HEK293T (cell line): ENCODE results near the gene CLK2.

ENCODE experiments used
- CTCF ChIA-PET: fragments of 350-600 bp; formaldehyde crosslinking; extraction: SDS; loops from one replicate; lab custom pipeline; 2021; ENCODE audit warnings: antibody characterized with exemption, inconsistent platforms; lab: Yijun Ruan, JAX
- POLR2A ChIA-PET: fragments of 350-600 bp; formaldehyde crosslinking; extraction: SDS; loops from one replicate; lab custom pipeline; 2020; ENCODE audit warnings: antibody characterized with exemption, inconsistent platforms; lab: Yijun Ruan, JAX
- DNase-seq: peaks from one replicate; pipeline ENCODE4 v3.0.0; 2012; ENCODE audit warnings: mixed read lengths; ENCODE audit errors: extremely low spot score
- ARNT ChIP-seq: fragments of 450-650 bp; IDR thresholded peaks from 2 replicates; pipeline ENCODE4 v1.6.1; 2017; ENCODE audit warnings: mild to moderate bottlenecking
- BHLHE40 ChIP-seq: fragments of 450-650 bp; IDR thresholded peaks from 2 replicates; pipeline ENCODE4 v1.6.1; 2016; ENCODE audit warnings: mild to moderate bottlenecking, moderate library complexity, borderline replicate concordance
- CTBP1 ChIP-seq: fragments of 450-650 bp; IDR thresholded peaks from 2 replicates; pipeline ENCODE4 v1.6.1; 2016; ENCODE audit warnings: borderline replicate concordance
- ELF4 ChIP-seq: fragments of 450-650 bp; IDR thresholded peaks from 2 replicates; pipeline ENCODE4 v1.6.1; 2017; ENCODE audit warnings: antibody characterized with exemption
- FOXA1 ChIP-seq: fragments of 450-650 bp; IDR thresholded peaks from 2 replicates; pipeline ENCODE4 v1.6.1; 2016; ENCODE audit warnings: mild to moderate bottlenecking
- FOXK2 ChIP-seq: fragments of 450-650 bp; IDR thresholded peaks from 2 replicates; pipeline ENCODE4 v1.6.1; 2016; ENCODE audit warnings: mild to moderate bottlenecking
- FOXM1 ChIP-seq: fragments of 450-650 bp; IDR thresholded peaks from 2 replicates; pipeline ENCODE4 v1.6.1; 2017; ENCODE audit warnings: mild to moderate bottlenecking, borderline replicate concordance
- HDGF ChIP-seq: fragments of 450-650 bp; IDR thresholded peaks from 2 replicates; pipeline ENCODE4 v1.6.1; 2017; ENCODE audit warnings: antibody characterized with exemption, borderline replicate concordance
- L3MBTL2 ChIP-seq: fragments of 450-650 bp; conservative IDR thresholded peaks from 2 replicates; pipeline ENCODE4 v1.6.1; 2016; ENCODE audit warnings: mild to moderate bottlenecking
- LEF1 ChIP-seq: fragments of 450-650 bp; IDR thresholded peaks from 2 replicates; pipeline ENCODE4 v1.6.1; 2017; ENCODE audit warnings: mild to moderate bottlenecking, borderline replicate concordance
- NFRKB ChIP-seq: fragments of 450-650 bp; IDR thresholded peaks from 2 replicates; pipeline ENCODE4 v1.6.1; 2016; ENCODE audit warnings: mild to moderate bottlenecking, moderate library complexity
- SP1 ChIP-seq: fragments of 450-650 bp; IDR thresholded peaks from 2 replicates; pipeline ENCODE4 v1.6.1; 2017
- SUZ12 ChIP-seq: fragments of 450-650 bp; IDR thresholded peaks from 2 replicates; pipeline ENCODE4 v1.6.1; 2016; ENCODE audit warnings: mild to moderate bottlenecking
- TARDBP ChIP-seq: fragments of 450-650 bp; IDR thresholded peaks from 2 replicates; pipeline ENCODE4 v1.6.1; 2016
- ZNF384 ChIP-seq: fragments of 450-650 bp; IDR thresholded peaks from 2 replicates; pipeline ENCODE4 v1.6.1; 2016
- TF ChIP-seq, protein P1 (sequence below): fragments of 450-650 bp; IDR thresholded peaks from 2 replicates; pipeline ENCODE4 v1.6.1; 2016

CLK2 gene

DNA sequence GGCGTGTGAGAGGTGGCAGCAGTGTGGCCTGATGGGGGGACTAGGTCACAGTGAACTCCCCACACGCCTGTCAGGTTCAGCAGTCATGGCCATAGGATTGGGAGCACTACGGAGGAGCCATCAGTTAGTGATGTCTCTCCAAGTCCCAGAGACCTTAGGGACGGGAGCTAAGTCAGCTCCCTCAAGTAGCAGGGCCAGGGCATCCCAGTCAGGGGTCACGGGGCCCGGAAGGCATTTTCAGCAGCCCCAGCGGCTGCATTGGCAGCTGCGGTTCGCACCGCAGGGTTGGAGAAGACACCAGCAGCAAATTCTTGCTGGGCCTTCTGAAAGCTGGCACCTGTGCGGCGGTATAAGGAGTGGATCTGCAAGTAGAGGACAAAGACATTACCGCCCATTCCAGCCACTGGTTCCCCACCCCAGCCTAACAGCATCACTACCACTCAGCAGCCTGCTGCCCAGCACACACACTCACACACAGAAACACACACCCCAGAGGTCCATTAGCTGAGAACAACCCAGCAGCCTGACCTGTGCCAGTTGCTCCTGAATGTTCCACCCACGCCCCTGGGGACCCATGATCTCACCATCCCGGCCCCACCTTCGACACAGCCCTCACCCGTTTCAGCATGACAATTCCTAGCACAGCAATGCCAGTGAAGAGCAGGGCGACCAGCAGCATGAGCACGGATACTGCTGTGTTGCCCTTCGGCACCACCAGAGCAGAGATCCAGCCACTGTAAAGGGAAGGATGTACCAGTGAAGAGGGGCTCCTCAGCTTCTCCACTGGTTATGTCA, 17.0 kb downstream of the CLK2 start:
- TF ChIP-seq ZNF384 = no peak
- 0 out of 2 replicates have a peak, but pooled peaks have one; percentile 19 for TF ChIP-seq HDGF
- TF ChIP-seq SP1 = no peak
- TF ChIP-seq BHLHE40 = no peak
- DNase-seq = no peak
- ChIA-PET POLR2A (interaction anchor here (1.1 to 4.1 kb wide), 6 partner anchors 10 to 67 kb away, joined by 4 to 35 read pairs (median 18); partner anchors contain the start of gene CLK2), CTCF (no interaction called here)

DNA sequence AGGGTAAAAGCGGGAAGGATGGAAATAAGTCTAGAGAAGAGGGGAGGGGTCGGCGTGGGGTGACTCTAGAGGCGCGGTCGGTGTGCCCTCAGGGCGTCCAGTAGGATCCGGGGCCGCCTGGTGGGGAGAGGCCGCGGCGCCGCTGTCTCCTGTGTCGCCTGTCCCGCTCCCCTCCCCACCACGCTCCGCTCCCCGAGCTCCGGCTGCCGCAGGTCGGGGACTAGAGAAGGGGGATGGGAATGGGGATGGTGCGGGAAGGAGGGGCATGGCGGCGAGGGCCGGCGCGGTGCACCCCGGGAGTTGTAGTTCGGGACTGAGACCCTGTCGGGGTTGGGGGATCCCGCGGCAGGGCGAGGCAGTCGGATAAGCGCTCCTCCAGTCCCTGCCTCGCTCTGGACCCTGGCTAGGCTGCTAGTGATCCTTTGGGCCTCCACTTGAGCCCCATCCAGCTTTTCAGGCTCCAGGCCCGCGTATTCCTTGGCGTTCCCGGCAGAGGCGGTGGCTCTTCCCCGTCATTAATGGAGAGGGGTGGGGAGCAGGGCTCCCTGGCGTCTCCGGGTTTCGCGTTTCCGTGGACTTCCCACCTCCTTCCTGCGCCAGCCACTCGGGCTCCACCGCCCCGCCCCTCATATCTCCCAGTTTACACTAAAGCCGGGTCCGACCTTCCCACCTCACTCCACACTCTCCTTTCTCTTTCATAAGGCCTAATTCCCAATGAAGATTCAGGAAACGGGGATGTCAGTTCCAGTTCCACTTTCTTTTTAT, 17.9 kb downstream of the CLK2 start, which contains the start of gene ENTREP3:
Gene ENTREP3, minus strand, starts transcription at position 241 of the 765 bp plus-strand sequence. CDS start 606 bp downstream, outside the sequence.
- ChIA-PET CTCF (interaction anchor here (0.6 kb wide), 1 partner anchor 15 kb away, joined by 6 read pairs; no protein-coding TSS in a partner anchor), POLR2A (interaction anchor here (1.0 to 4.1 kb wide), 7 partner anchors 11 to 68 kb away, joined by 3 to 35 read pairs (median 14); partner anchors contain the start of genes CLK2 and FDPS)
- TF ChIP-seq, protein P1, sequence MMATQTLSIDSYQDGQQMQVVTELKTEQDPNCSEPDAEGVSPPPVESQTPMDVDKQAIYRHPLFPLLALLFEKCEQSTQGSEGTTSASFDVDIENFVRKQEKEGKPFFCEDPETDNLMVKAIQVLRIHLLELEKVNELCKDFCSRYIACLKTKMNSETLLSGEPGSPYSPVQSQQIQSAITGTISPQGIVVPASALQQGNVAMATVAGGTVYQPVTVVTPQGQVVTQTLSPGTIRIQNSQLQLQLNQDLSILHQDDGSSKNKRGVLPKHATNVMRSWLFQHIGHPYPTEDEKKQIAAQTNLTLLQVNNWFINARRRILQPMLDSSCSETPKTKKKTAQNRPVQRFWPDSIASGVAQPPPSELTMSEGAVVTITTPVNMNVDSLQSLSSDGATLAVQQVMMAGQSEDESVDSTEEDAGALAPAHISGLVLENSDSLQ = no peak
- no peak for TF ChIP-seq FOXA1
- no peak for TF ChIP-seq FOXK2
- TF ChIP-seq LEF1 = no peak
- no peak for TF ChIP-seq TARDBP
- no peak for TF ChIP-seq L3MBTL2
- peak; percentile 92 for DNase-seq

DNA sequence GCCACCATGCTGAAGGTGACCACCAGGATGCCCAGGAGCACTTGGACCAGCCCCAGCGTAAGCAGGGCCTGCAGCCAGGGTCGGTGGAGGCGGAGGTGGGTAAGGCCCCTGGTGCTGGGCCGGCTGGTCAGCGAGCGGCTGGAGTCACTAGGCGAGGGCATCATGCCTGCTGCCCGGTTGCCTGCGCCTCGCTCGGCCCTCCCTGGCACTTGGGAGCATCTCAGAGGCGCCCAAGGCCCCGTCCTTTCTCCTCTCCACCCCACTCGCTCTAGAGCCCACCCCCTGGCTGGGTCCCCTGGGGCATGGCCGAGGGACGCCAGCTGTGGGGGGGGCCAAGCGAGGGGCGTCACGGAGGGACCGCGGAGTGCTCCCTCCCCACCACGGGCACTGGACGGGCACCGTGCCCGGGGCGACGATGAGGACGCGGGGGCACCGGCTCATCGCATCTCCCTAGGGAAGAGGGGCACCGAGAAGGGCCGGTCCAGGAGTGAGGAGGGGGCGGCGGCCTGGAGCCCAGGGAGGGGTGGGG, 18.5 kb downstream of the CLK2 start:
- CTCF ChIA-PET = interaction anchor here (0.6 kb wide), 2 partner anchors 15 to 70 kb away, joined by 3 to 6 read pairs; no protein-coding TSS in a partner anchor
- POLR2A ChIA-PET = interaction anchor here (1.0 to 4.1 kb wide), 7 partner anchors 10 to 69 kb away, joined by 3 to 35 read pairs (median 14); partner anchors contain the start of genes CLK2 and FDPS
- DNase-seq = no peak
- TF ChIP-seq ARNT (no peak), L3MBTL2 (no peak), ELF4 (no peak), LEF1 (no peak), SUZ12 (no peak), FOXM1 (no peak), NFRKB (no peak), FOXA1 (no peak), HDGF (no peak), ZNF384 (no peak), CTBP1 (no peak)
- TF ChIP-seq, protein P1 = no peak

DNA sequence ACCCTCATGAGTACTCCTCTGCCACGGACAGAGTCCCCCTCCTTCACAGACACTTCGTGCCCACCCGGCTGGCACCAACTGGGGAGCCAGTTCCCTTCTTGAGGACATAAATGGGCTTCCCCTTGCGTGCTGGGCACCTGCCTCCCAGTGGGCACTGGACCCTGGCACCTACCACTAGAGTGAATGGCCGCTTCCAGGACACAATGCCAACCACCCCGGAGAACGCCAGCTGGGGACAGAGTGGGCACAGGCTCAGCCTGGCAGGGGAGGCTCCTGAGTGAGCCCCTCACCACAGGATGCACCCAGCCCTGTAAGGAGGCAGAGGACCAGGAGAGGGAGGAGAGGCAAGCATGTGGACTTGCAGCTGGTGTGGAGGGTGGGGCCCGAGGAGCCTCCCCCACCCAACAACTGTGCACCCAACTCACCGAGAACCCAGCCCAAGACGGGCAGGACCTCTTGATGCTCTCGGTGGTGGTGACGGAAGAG, 19.0 kb downstream of the CLK2 start:
- POLR2A ChIA-PET = interaction anchor here (2.4 to 4.1 kb wide), 3 partner anchors 9 to 19 kb away, joined by 14 to 35 read pairs (median 25); partner anchors contain the start of gene CLK2
- CTCF ChIA-PET = interaction anchor here (0.6 kb wide), 1 partner anchor 71 kb away, joined by 3 read pairs; no protein-coding TSS in a partner anchor
- DNase-seq = no peak
- TF ChIP-seq HDGF = no peak
- no peak for TF ChIP-seq TARDBP
- TF ChIP-seq SP1 = no peak
- TF ChIP-seq ARNT = no peak
- TF ChIP-seq, protein P1 = no peak
- no peak for TF ChIP-seq NFRKB
- TF ChIP-seq SUZ12 = no peak
- TF ChIP-seq CTBP1 = no peak
- TF ChIP-seq FOXA1 = no peak
- TF ChIP-seq LEF1 = no peak
- no peak for TF ChIP-seq FOXK2
- TF ChIP-seq L3MBTL2 = no peak
- TF ChIP-seq FOXM1 = no peak
- no peak for TF ChIP-seq BHLHE40
- no peak for TF ChIP-seq ELF4
- TF ChIP-seq ZNF384 = no peak

DNA sequence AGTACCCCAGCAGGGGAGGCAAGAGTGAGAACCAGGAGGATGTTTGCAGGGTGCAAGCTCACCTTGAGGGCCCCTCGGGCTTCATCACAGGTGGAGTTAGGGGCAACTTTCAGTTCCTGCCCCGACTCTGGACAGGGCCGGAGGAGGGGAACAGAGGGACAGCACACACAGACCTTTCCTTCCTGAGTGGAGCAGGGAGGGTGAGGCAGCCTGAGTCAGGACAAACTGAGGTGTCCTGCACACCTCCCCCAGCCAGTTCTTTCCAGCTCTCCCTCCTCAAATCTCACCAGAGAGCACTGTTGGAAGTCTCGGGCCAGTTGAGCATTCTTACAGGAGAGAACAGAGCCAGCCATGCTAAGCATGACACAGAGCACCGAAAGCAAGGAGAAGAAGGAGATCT, 19.5 kb downstream of the CLK2 start:
- ChIA-PET POLR2A (no interaction called here), CTCF (interaction anchor here (0.7 kb wide), 1 partner anchor 162 kb away, joined by 3 read pairs; no protein-coding TSS in a partner anchor)

More for the DNA sequence above, 19.5 kb downstream of the CLK2 start:
- TF ChIP-seq SUZ12 (no peak), L3MBTL2 (no peak), ARNT (no peak), ZNF384 (no peak), FOXK2 (no peak), LEF1 (no peak), HDGF (no peak), FOXM1 (no peak), ELF4 (no peak), BHLHE40 (no peak), CTBP1 (no peak)
- TF ChIP-seq, protein P1 = no peak
- DNase-seq = no peak
